Aorta (tissue), 5 donors: ENCODE results near the gene FAM47B. TPM values are rescaled to one million over a fixed set of nuclear protein-coding genes. Genes with fewer than 3 reads are reported as not detected.

Experiments used
- ATAC-seq: fragments of 200-7000 bp; cut with Tn5 transposase; one replicate; pipeline ENCODE4 v1.9.1; 2022; ENCODE audit warnings: moderate library complexity; ENCODE audit not compliant: low FRiP score
- DNase-seq, 2 donors: peaks; one replicate each; pipeline ENCODE4 v3.0.0-alpha.2; 2020
- H3K27ac ChIP-seq, 2 donors: one replicate each; pipeline ENCODE4 v1.5.1; 2013; ENCODE audit warnings: low read length in 2 of 2, mild to moderate bottlenecking in 2 of 2, moderate library complexity in 2 of 2, control low read depth in 1 of 2, inconsistent platforms in 1 of 2, low read depth in 1 of 2
- H3K27me3 ChIP-seq, 2 donors: one replicate each; pipeline ENCODE4 v1.6.1; 2013; ENCODE audit warnings: control low read depth in 1 of 2, low read length in 1 of 2, mild to moderate bottlenecking in 1 of 2, moderate library complexity in 1 of 2; ENCODE audit not compliant: insufficient read depth in 2 of 2, control insufficient read depth in 1 of 2
- H3K36me3 ChIP-seq, 2 donors: one replicate each; pipeline ENCODE4 v1.6.1; 2013; ENCODE audit warnings: control low read depth in 1 of 2, low read length in 1 of 2, mild to moderate bottlenecking in 1 of 2; ENCODE audit not compliant: insufficient read depth in 2 of 2, control insufficient read depth in 1 of 2
- H3K4me1 ChIP-seq, 2 donors: one replicate each; pipeline ENCODE4 v1.6.1; 2013; ENCODE audit warnings: low read length in 2 of 2, control low read depth in 1 of 2, mild to moderate bottlenecking in 1 of 2, moderate library complexity in 1 of 2; ENCODE audit not compliant: insufficient read depth in 2 of 2, control insufficient read depth in 1 of 2
- H3K4me3 ChIP-seq, 2 donors: one replicate each; pipeline ENCODE4 v1.5.1; 2013; ENCODE audit warnings: low read length in 2 of 2, control low read depth in 1 of 2, mild to moderate bottlenecking in 1 of 2
- H3K9me3 ChIP-seq: one replicate; pipeline ENCODE4 v1.6.1; 2013; ENCODE audit warnings: mild to moderate bottlenecking, low read length; ENCODE audit not compliant: control insufficient read depth
- WGBS, 2 donors: extraction: QIAGEN DNeasy Blood & Tissue Kit; methylation state at CpG; one replicate each; pipeline ENCODE4 v1.1.7; 2013; 5-methylcytosine and 5-hydroxymethylcytosine counted together
- intact Hi-C, 2 donors: fragments of 100-400 bp; cut with DNase I; formaldehyde crosslinking; loops; one replicate each; pipeline versions ENCODE4 v1.14.2 to v1.15.0; 2022
- long read RNA-seq, 2 donors: library from polyadenylated mRNA; unstranded; transcript quantifications; one replicate each; pipeline ENCODE4 v2.0.0, GENCODE V29; 2020 to 2021
- polyA plus RNA-seq, 2 donors: library from polyadenylated mRNA; stranded (reverse); fragments of 200-250 nt; gene quantifications; one replicate each; pipeline ENCODE4 v1.2.3, GENCODE V29; 2013
- total RNA-seq, 2 donors: library from RNA; stranded (reverse); fragmentation: NEBNext Ultra II Directional; extraction: Animal tissue kit (Norgen Biotek cat#: 25700); gene quantifications; one replicate each; pipeline ENCODE4 v1.2.1, GENCODE V29; 2021
- donor health status: healthy with polysubstance abuse.
- donor health status: Bipolar disorder and iron deficiency.
- donor health status: DM: no; HTN: no; CAD: no.
- donor health status: DM: no; HTN: no; CAD: no.
- donor health status: DM: yes; HTN: yes; CAD: no.

The FAM47B gene
- total RNA-seq (not detected), polyA plus RNA-seq (not detected)
- long read RNA-seq, donor 1, result 0 reads
- long read RNA-seq, donor 2, result 0 reads

- Histone ChIP-seq H3K27me3 (no peaks in the 10 kb centered on the region), H3K4me1 (no peaks in the 10 kb centered on the region), H3K27ac (no peak within 1 kb of the TSS), H3K4me3 (no peak within 1 kb of the TSS), H3K9me3 (no peaks in the 10 kb centered on the region), H3K36me3 (no peaks in the 10 kb centered on the region)
- no peak for ATAC-seq
- 77 to 95% methylated on average over 11 of the region's 11 CpGs for WGBS, 2 donors
- DNase-seq, result no peak
- intact Hi-C loops, result no loop called here
These were observed at the start of gene FAM47B for GRCh38 chrX:34942496-34942895. FAM47B (plus strand) TSS chrX:34942796; CDS start chrX:34942832, 36 bp downstream.

GRCh38 chrX:34893741-34894140 is 48.9 kb upstream of the FAM47B start:
- Histone ChIP-seq H3K4me3 (no peak overlapping the region), H3K27ac (no peak overlapping the region), H3K36me3 (no peaks in the 10 kb centered on the region), H3K9me3 (no peaks in the 10 kb centered on the region), H3K4me1 (no peaks in the 10 kb centered on the region), H3K27me3 (no peaks in the 10 kb centered on the region)
- 51 to 93% methylated on average over 1 of the region's 1 CpG for WGBS, 2 donors
- DNase-seq, result no peak
- ATAC-seq, result no peak
- intact Hi-C loops, result no loop called here

- Histone ChIP-seq H3K4me3 (no peak overlapping the region), H3K36me3 (no peaks in the 10 kb centered on the region), H3K9me3 (no peaks in the 10 kb centered on the region), H3K27me3 (no peaks in the 10 kb centered on the region), H3K4me1 (no peaks in the 10 kb centered on the region), H3K27ac (no peak overlapping the region)
- ATAC-seq (no peak), DNase-seq (no peak)
- intact Hi-C loops, result no loop called here
These were observed 41.9 kb upstream of the FAM47B start for GRCh38 chrX:34900691-34901090.

GRCh38 chrX:34901761-34902160 is 40.8 kb upstream of the FAM47B start:
- Histone ChIP-seq H3K4me1 (no peaks in the 10 kb centered on the region), H3K36me3 (no peaks in the 10 kb centered on the region), H3K4me3 (no peak overlapping the region), H3K27me3 (no peaks in the 10 kb centered on the region), H3K27ac (no peak overlapping the region), H3K9me3 (no peaks in the 10 kb centered on the region)
- intact Hi-C loops, result no loop called here
- DNase-seq, result no peak
- WGBS, 2 donors, result 58 to 83% methylated on average over 2 of the region's 2 CpGs
- no peak for ATAC-seq

GRCh38 chrX:34903316-34903715 is 39.3 kb upstream of the FAM47B start:
- H3K27me3 ChIP-seq, result no peaks in the 10 kb centered on the region
- 58 to 77% methylated on average over 2 of the region's 2 CpGs for WGBS, 2 donors
- no peaks in the 10 kb centered on the region for H3K4me1 ChIP-seq
- H3K27ac ChIP-seq, result no peak overlapping the region
- H3K36me3 ChIP-seq, result no peaks in the 10 kb centered on the region
- DNase-seq (no peak), ATAC-seq (no peak)
- H3K9me3 ChIP-seq, result no peaks in the 10 kb centered on the region
- no peak overlapping the region for H3K4me3 ChIP-seq
- intact Hi-C loops, result no loop called here

- no peak for ATAC-seq
- Histone ChIP-seq H3K4me1 (no peaks in the 10 kb centered on the region), H3K9me3 (no peaks in the 10 kb centered on the region), H3K27ac (no peak overlapping the region), H3K4me3 (no peak overlapping the region), H3K36me3 (no peaks in the 10 kb centered on the region), H3K27me3 (no peaks in the 10 kb centered on the region)
- intact Hi-C loops, result no loop called here
- no peak for DNase-seq
- WGBS, 2 donors, result 46% methylated on average over 2 of the region's 2 CpGs
These were observed 33.4 kb upstream of the FAM47B start for GRCh38 chrX:34909151-34909550.

- whole genome bisulfite sequencing, 2 donors, result 71 to 84% methylated on average over 3 of the region's 3 CpGs
- ATAC-seq (no peak), DNase-seq (no peak)
- Histone ChIP-seq H3K27me3 (no peaks in the 10 kb centered on the region), H3K4me1 (no peaks in the 10 kb centered on the region), H3K4me3 (no peak overlapping the region), H3K36me3 (no peaks in the 10 kb centered on the region), H3K27ac (no peak overlapping the region), H3K9me3 (no peaks in the 10 kb centered on the region)
- intact Hi-C loops, result no loop called here
These were observed 27.0 kb upstream of the FAM47B start for GRCh38 chrX:34915463-34916225.

GRCh38 chrX:34917146-34917545 is 25.4 kb upstream of the FAM47B start:
- Histone ChIP-seq H3K9me3 (no peaks in the 10 kb centered on the region), H3K27ac (no peak overlapping the region), H3K36me3 (no peaks in the 10 kb centered on the region), H3K4me3 (no peak overlapping the region), H3K27me3 (no peaks in the 10 kb centered on the region), H3K4me1 (no peaks in the 10 kb centered on the region)
- intact Hi-C loops, result no loop called here
- DNase-seq, result no peak
- ATAC-seq, result no peak
- 67 to 87% methylated on average over 1 of the region's 1 CpG for WGBS, 2 donors

GRCh38 chrX:34918091-34918736 is 24.4 kb upstream of the FAM47B start:
- no peaks in the 10 kb centered on the region for H3K27me3 ChIP-seq
- no peak for DNase-seq
- intact Hi-C loops, result no loop called here
- no peak overlapping the region for H3K4me3 ChIP-seq
- WGBS, 2 donors, result 31 to 56% methylated on average over 5 of the region's 5 CpGs
- H3K27ac ChIP-seq, result no peak overlapping the region
- H3K9me3 ChIP-seq, result no peaks in the 10 kb centered on the region
- ATAC-seq, result no peak
- no peaks in the 10 kb centered on the region for H3K36me3 ChIP-seq
- no peaks in the 10 kb centered on the region for H3K4me1 ChIP-seq
